ENCODE measurements around the gene KRTAP10-3.
"Not testable (repeated sequence)": the region's sequence is repeated elsewhere in the genome, so short reads cannot be mapped to it uniquely, and the experiment has no call there.

The KRTAP10-3 gene
- 0 reads per million in 3 donors for total RNA-seq

- H3K27me3 ChIP-seq (replicated peaks; ENCODE audit: control insufficient read depth, insufficient read depth, low read length, poor library complexity, severe bottlenecking): no peaks in the 10 kb centered on the region
- no peaks in the 10 kb centered on the region for H3K4me1 ChIP-seq (ENCODE audit: control insufficient read depth, insufficient read depth, low read length, poor library complexity, severe bottlenecking)
- no peak for DNase-seq
- H3K4me3 ChIP-seq (ENCODE audit: insufficient read depth, low read depth, low read length, poor library complexity, severe bottlenecking): no peak within 1 kb of the TSS
- H3K36me3 ChIP-seq (ENCODE audit: control insufficient read depth, insufficient read depth, low read length): no peaks in the 10 kb centered on the region
- H3K9me3 ChIP-seq (ENCODE audit: control insufficient read depth, low read length): no peaks in the 10 kb centered on the region
- H3K27ac ChIP-seq (ENCODE audit: insufficient read depth, low read length, poor library complexity, severe bottlenecking): no peak within 1 kb of the TSS
Observed at GRCh38 chr21:44558695-44559094, at the start of gene KRTAP10-3. Gene KRTAP10-3 (minus strand): TSS chr21:44558795. CDS start chr21:44558715, 80 bp downstream.

DNA sequence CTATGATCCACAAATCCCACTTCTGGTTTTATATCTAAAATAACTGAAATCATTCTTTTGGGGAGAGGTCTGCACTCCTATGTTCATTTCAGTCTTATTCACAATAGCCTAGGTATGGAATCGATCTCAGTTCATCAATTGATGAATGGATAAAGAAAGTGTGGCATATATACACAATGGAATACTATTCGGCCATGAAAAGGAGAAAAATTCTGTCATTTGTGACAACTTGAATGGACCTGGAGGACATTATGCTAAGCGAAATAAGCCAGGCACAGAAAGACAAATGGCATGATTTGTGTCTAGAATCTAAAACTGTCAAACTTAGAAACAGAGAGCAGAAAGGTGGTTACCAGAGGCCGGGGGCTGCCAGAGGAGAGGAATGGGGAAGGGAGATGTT lies 47.9 kb upstream of the KRTAP10-3 start:
- H3K27me3 ChIP-seq (replicated peaks; ENCODE audit: control insufficient read depth, insufficient read depth, low read length, poor library complexity, severe bottlenecking): no peaks in the 10 kb centered on the region
- no peaks in the 10 kb centered on the region for H3K36me3 ChIP-seq (ENCODE audit: control insufficient read depth, insufficient read depth, low read length)
- no peaks in the 10 kb centered on the region for H3K4me1 ChIP-seq (ENCODE audit: control insufficient read depth, insufficient read depth, low read length, poor library complexity, severe bottlenecking)
- no peaks in the 10 kb centered on the region for H3K9me3 ChIP-seq (ENCODE audit: control insufficient read depth, low read length)
- no peak for DNase-seq
- no peak overlapping the region for H3K27ac ChIP-seq (ENCODE audit: insufficient read depth, low read length, poor library complexity, severe bottlenecking)
- H3K4me3 ChIP-seq (ENCODE audit: insufficient read depth, low read depth, low read length, poor library complexity, severe bottlenecking): no peak overlapping the region

GRCh38 chr21:44603911-44604310 lies 45.3 kb upstream of the KRTAP10-3 start:
- H3K27me3 ChIP-seq (replicated peaks; ENCODE audit: control insufficient read depth, insufficient read depth, low read length, poor library complexity, severe bottlenecking): no peaks in the 10 kb centered on the region
- H3K36me3 ChIP-seq (ENCODE audit: control insufficient read depth, insufficient read depth, low read length): no peaks in the 10 kb centered on the region
- no peak overlapping the region for H3K27ac ChIP-seq (ENCODE audit: insufficient read depth, low read length, poor library complexity, severe bottlenecking)
- H3K9me3 ChIP-seq (ENCODE audit: control insufficient read depth, low read length): no peaks in the 10 kb centered on the region
- no peak for DNase-seq
- H3K4me1 ChIP-seq (ENCODE audit: control insufficient read depth, insufficient read depth, low read length, poor library complexity, severe bottlenecking): no peaks in the 10 kb centered on the region
- H3K4me3 ChIP-seq (ENCODE audit: insufficient read depth, low read depth, low read length, poor library complexity, severe bottlenecking): no peak overlapping the region

GRCh38 chr21:44603109-44603875 lies 44.7 kb upstream of the KRTAP10-3 start:
- no peaks in the 10 kb centered on the region for H3K27me3 ChIP-seq (replicated peaks; ENCODE audit: control insufficient read depth, insufficient read depth, low read length, poor library complexity, severe bottlenecking)
- DNase-seq: no peak
- no peaks in the 10 kb centered on the region for H3K36me3 ChIP-seq (ENCODE audit: control insufficient read depth, insufficient read depth, low read length)
- H3K4me3 ChIP-seq (ENCODE audit: insufficient read depth, low read depth, low read length, poor library complexity, severe bottlenecking): no peak overlapping the region
- no peaks in the 10 kb centered on the region for H3K9me3 ChIP-seq (ENCODE audit: control insufficient read depth, low read length)
- no peak overlapping the region for H3K27ac ChIP-seq (ENCODE audit: insufficient read depth, low read length, poor library complexity, severe bottlenecking)
- no peaks in the 10 kb centered on the region for H3K4me1 ChIP-seq (ENCODE audit: control insufficient read depth, insufficient read depth, low read length, poor library complexity, severe bottlenecking)

GRCh38 chr21:44602463-44602850 lies 43.9 kb upstream of the KRTAP10-3 start:
- Histone ChIP-seq H3K27me3 (replicated peaks; ENCODE audit: control insufficient read depth, insufficient read depth, low read length, poor library complexity, severe bottlenecking) (no peaks in the 10 kb centered on the region), H3K9me3 (ENCODE audit: control insufficient read depth, low read length) (no peaks in the 10 kb centered on the region), H3K27ac (ENCODE audit: insufficient read depth, low read length, poor library complexity, severe bottlenecking) (no peak overlapping the region), H3K36me3 (ENCODE audit: control insufficient read depth, insufficient read depth, low read length) (no peaks in the 10 kb centered on the region), H3K4me3 (ENCODE audit: insufficient read depth, low read depth, low read length, poor library complexity, severe bottlenecking) (no peak overlapping the region), H3K4me1 (ENCODE audit: control insufficient read depth, insufficient read depth, low read length, poor library complexity, severe bottlenecking) (no peaks in the 10 kb centered on the region)
- no peak for DNase-seq

GRCh38 chr21:44601596-44602462 lies 43.2 kb upstream of the KRTAP10-3 start:
- no peak overlapping the region for H3K4me3 ChIP-seq (ENCODE audit: insufficient read depth, low read depth, low read length, poor library complexity, severe bottlenecking)
- no peaks in the 10 kb centered on the region for H3K27me3 ChIP-seq (replicated peaks; ENCODE audit: control insufficient read depth, insufficient read depth, low read length, poor library complexity, severe bottlenecking)
- DNase-seq: no peak
- no peak overlapping the region for H3K27ac ChIP-seq (ENCODE audit: insufficient read depth, low read length, poor library complexity, severe bottlenecking)
- H3K36me3 ChIP-seq (ENCODE audit: control insufficient read depth, insufficient read depth, low read length): no peaks in the 10 kb centered on the region
- no peaks in the 10 kb centered on the region for H3K4me1 ChIP-seq (ENCODE audit: control insufficient read depth, insufficient read depth, low read length, poor library complexity, severe bottlenecking)
- no peaks in the 10 kb centered on the region for H3K9me3 ChIP-seq (ENCODE audit: control insufficient read depth, low read length)

DNA sequence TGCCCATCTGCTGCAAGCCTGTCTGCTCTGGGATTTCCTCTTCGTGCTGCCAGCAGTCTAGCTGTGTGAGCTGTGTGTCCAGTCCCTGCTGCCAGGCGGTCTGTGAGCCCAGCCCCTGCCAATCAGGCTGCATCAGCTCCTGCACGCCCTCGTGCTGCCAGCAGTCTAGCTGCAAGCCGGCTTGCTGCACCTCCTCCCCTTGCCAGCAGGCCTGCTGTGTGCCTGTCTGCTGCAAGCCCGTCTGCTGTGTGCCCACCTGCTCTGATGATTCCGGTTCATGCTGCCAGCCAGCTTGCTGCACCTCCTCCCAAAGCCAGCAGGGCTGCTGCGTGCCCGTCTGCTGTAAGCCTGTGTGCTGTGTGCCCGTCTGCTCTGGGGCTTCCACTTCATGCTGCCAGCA lies 42.5 kb upstream of the KRTAP10-3 start:
- H3K4me1 ChIP-seq (ENCODE audit: control insufficient read depth, insufficient read depth, low read length, poor library complexity, severe bottlenecking); DNase-seq; H3K27ac ChIP-seq (ENCODE audit: insufficient read depth, low read length, poor library complexity, severe bottlenecking); H3K27me3 ChIP-seq (replicated peaks; ENCODE audit: control insufficient read depth, insufficient read depth, low read length, poor library complexity, severe bottlenecking); H3K36me3 ChIP-seq (ENCODE audit: control insufficient read depth, insufficient read depth, low read length); H3K9me3 ChIP-seq (ENCODE audit: control insufficient read depth, low read length); H3K4me3 ChIP-seq (ENCODE audit: insufficient read depth, low read depth, low read length, poor library complexity, severe bottlenecking): not testable (repeated sequence)

DNA sequence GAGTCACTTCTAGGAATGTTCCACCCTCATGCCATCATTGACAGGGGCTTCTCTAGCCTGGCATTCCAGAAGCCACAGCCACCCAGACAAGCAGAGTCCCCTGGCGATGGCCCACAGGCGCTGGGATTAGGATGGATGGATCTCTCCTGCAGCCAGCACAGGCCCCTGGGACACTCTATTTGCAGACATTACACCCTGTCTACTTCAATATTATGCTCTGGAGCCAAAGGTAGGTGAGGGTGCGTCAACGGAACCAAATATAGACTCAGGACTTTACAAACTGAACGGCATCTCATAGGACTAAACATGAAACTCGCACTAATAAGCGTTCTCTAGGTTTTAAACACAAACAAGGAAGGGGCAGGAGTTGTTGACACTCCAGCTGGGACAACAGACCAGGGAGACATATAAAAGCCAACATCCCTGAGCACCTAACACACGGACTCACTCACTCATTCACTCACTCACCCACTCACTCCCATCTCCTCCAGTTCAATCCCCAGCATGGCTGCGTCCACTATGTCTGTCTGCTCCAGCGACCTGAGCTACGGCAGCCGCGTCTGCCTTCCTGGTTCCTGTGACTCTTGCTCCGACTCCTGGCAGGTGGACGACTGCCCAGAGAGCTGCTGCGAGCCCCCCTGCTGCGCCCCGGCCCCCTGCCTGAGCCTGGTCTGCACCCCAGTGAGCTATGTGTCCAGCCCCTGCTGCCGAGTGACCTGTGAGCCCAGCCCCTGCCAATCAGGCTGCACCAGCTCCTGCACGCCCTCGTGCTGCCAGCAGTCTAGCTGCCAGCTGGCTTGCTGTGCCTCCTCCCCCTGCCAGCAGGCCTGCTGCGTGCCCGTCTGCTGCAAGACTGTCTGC lies 41.8 kb upstream of the KRTAP10-3 start, which contains the start of gene KRTAP10-7:
KRTAP10-7 (plus strand) TSS at position 480 of the 861 bp plus-strand sequence; CDS start at position 505, 25 bp downstream.
- H3K36me3 ChIP-seq (ENCODE audit: control insufficient read depth, insufficient read depth, low read length); H3K4me3 ChIP-seq (ENCODE audit: insufficient read depth, low read depth, low read length, poor library complexity, severe bottlenecking); H3K27ac ChIP-seq (ENCODE audit: insufficient read depth, low read length, poor library complexity, severe bottlenecking); H3K4me1 ChIP-seq (ENCODE audit: control insufficient read depth, insufficient read depth, low read length, poor library complexity, severe bottlenecking); DNase-seq; H3K27me3 ChIP-seq (replicated peaks; ENCODE audit: control insufficient read depth, insufficient read depth, low read length, poor library complexity, severe bottlenecking); H3K9me3 ChIP-seq (ENCODE audit: control insufficient read depth, low read length): not testable (repeated sequence)

DNA sequence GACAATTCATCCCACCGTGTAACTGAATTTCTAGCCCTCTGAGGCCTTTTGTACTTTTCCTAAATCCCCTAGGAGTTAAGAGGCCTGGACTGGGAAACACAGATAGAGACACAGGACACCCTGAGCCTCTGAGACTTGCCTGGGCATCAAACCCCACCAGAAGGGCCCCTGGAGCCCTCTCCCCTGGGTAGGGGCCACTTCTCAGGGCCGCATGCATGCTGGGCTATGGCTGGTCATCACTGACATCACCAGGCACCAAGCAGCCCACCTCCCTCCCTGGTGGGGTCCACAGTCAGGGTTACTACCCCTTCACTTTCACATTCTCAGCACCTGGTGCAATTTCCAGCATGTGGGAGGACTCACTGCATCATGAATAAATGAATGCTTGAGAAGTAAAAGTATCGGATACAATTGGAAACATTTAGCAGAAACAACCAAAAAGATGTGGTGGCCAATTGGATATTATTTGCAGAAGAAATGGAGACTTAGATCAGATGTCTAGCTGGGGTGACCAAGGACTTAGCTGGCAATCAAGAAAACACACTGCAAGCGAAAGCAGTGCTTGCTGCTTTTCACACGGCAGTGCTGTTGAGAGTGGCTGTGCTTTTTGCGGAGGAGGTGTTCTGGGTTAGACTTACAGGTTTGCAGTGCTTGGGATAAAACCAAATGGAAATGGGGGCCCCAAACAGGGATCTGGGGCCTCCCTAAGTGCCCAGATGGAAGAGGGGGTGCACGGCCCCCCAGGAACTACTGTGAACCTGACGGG lies 40.9 kb upstream of the KRTAP10-3 start:
- no peaks in the 10 kb centered on the region for H3K9me3 ChIP-seq (ENCODE audit: control insufficient read depth, low read length)
- H3K36me3 ChIP-seq (ENCODE audit: control insufficient read depth, insufficient read depth, low read length): no peaks in the 10 kb centered on the region
- H3K27ac ChIP-seq (ENCODE audit: insufficient read depth, low read length, poor library complexity, severe bottlenecking): no peak overlapping the region
- DNase-seq: no peak
- no peaks in the 10 kb centered on the region for H3K27me3 ChIP-seq (replicated peaks; ENCODE audit: control insufficient read depth, insufficient read depth, low read length, poor library complexity, severe bottlenecking)
- H3K4me3 ChIP-seq (ENCODE audit: insufficient read depth, low read depth, low read length, poor library complexity, severe bottlenecking): no peak overlapping the region
- no peaks in the 10 kb centered on the region for H3K4me1 ChIP-seq (ENCODE audit: control insufficient read depth, insufficient read depth, low read length, poor library complexity, severe bottlenecking)
